Mesendoderm (in vitro differentiated cells): ENCODE results near the gene MBNL1.
A peak's percentile ranks its signal among the peaks of the same experiment; 100 is the strongest.

Experiments
- DNase-seq: peaks from one replicate; pipeline ENCODE4 v3.0.0; 2013
- H2AK5ac ChIP-seq: 2 replicates; pipeline ENCODE4 v1.6.1; 2013; ENCODE audit warnings: low read length, inconsistent platforms
- H2BK120ac ChIP-seq: 2 replicates; pipeline ENCODE4 v1.6.1; 2013; ENCODE audit warnings: low read depth, mild to moderate bottlenecking, low read length, moderate library complexity, mixed read lengths
- H2BK15ac ChIP-seq: replicated peaks from 2 replicates; pipeline ENCODE4 v1.6.1; 2013; ENCODE audit warnings: low read depth, mild to moderate bottlenecking, moderate library complexity
- H2BK5ac ChIP-seq: 2 replicates; pipeline ENCODE4 v1.6.1; 2013; ENCODE audit warnings: low read length, inconsistent platforms
- H3K18ac ChIP-seq: 2 replicates; pipeline ENCODE4 v1.6.1; 2013; ENCODE audit warnings: mild to moderate bottlenecking, low read length, mixed read lengths
- H3K23ac ChIP-seq: one replicate; pipeline ENCODE4 v1.6.1; 2013; ENCODE audit warnings: low read length
- H3K27ac ChIP-seq: 2 replicates; pipeline ENCODE4 v1.5.1; 2013; ENCODE audit warnings: low read depth, mild to moderate bottlenecking, inconsistent platforms, low read length, moderate library complexity
- H3K27me3 ChIP-seq: 2 replicates; pipeline ENCODE4 v1.6.1; 2013; ENCODE audit warnings: low read length, control low read depth, mild to moderate bottlenecking, inconsistent platforms; ENCODE audit not compliant: insufficient read depth, poor library complexity
- H3K36me3 ChIP-seq: 2 replicates; pipeline ENCODE4 v1.6.1; 2013; ENCODE audit warnings: low read length, inconsistent platforms; ENCODE audit not compliant: control insufficient read depth, insufficient read depth
- H3K4ac ChIP-seq: one replicate; pipeline ENCODE4 v1.6.1; 2013; ENCODE audit warnings: low read depth, mild to moderate bottlenecking, low read length, moderate library complexity
- H3K4me1 ChIP-seq: 2 replicates; pipeline ENCODE4 v1.6.1; 2013; ENCODE audit warnings: low read depth, low read length, inconsistent platforms; ENCODE audit not compliant: control insufficient read depth
- H3K4me2 ChIP-seq: 2 replicates; pipeline ENCODE4 v1.6.1; 2013; ENCODE audit warnings: low read length
- H3K4me3 ChIP-seq: 2 replicates; pipeline ENCODE4 v1.5.1; 2013; ENCODE audit warnings: mild to moderate bottlenecking, low read length
- H3K56ac ChIP-seq: one replicate; pipeline ENCODE4 v1.6.1; 2013; ENCODE audit warnings: low read length
- H3K79me1 ChIP-seq: 2 replicates; pipeline ENCODE4 v1.6.1; 2013; ENCODE audit warnings: low read length, inconsistent platforms
- H3K79me2 ChIP-seq: 2 replicates; pipeline ENCODE4 v1.6.1; 2013; ENCODE audit warnings: mild to moderate bottlenecking, low read length; ENCODE audit not compliant: control insufficient read depth, insufficient read depth
- H3K9ac ChIP-seq: 2 replicates; pipeline ENCODE4 v1.6.1; 2013; ENCODE audit warnings: low read length, inconsistent platforms
- H4K5ac ChIP-seq: one replicate; pipeline ENCODE4 v1.6.1; 2013; ENCODE audit warnings: low read length
- H4K8ac ChIP-seq: one replicate; pipeline ENCODE4 v1.6.1; 2013; ENCODE audit warnings: low read depth, mild to moderate bottlenecking, control low read depth, low read length, moderate library complexity
- WGBS: extraction: QIAGEN DNeasy Blood & Tissue Kit; methylation state at CpG from one replicate; pipeline ENCODE4 v1.1.7; 2013; ENCODE audit warnings: low lambda C conversion rate, missing lambda C conversion rate; ENCODE audit not compliant: insufficient coverage; ENCODE audit errors: extremely low coverage; 5-methylcytosine and 5-hydroxymethylcytosine counted together

The MBNL1 gene

DNA sequence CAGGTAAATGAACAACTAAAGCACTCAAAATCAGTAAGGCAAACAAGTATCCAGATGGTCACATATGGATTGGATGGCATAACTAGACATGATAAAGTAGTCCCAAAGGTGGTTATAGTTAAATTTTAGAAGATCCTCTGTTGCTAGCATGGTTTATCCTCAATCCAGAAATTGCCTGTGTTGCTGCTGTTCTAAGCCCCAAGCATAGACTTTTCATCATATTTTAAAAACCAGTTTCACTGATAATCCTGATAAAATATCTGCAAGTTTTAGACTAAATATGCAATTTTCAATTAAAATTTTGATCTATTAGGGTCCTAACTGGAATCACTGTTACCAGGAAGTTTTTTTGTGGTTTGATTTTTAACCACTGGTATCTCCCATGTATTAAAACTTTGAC is 35.4 kb downstream of the MBNL1 start:
- Histone ChIP-seq H3K4ac (no peak overlapping the region), H3K18ac (no peak overlapping the region), H4K8ac (no peak overlapping the region), H3K23ac (no peak overlapping the region), H3K79me1 (no peaks in the 10 kb centered on the region), H2AK5ac (no peak overlapping the region), H3K9ac (no peak overlapping the region), H3K4me1 (peaks cover 7% of the 10 kb centered on the region), H3K56ac (no peak overlapping the region), H3K27me3 (no peaks in the 10 kb centered on the region), H2BK5ac (no peak overlapping the region), H3K36me3 (no peaks in the 10 kb centered on the region), H4K5ac (no peak overlapping the region), H3K4me2 (no peak overlapping the region), H3K27ac (no peak overlapping the region), H2BK120ac (no peak overlapping the region), H2BK15ac (no peak overlapping the region), H3K4me3 (no peak overlapping the region), H3K79me2 (no peaks in the 10 kb centered on the region)
- DNase-seq, result no peak

DNA sequence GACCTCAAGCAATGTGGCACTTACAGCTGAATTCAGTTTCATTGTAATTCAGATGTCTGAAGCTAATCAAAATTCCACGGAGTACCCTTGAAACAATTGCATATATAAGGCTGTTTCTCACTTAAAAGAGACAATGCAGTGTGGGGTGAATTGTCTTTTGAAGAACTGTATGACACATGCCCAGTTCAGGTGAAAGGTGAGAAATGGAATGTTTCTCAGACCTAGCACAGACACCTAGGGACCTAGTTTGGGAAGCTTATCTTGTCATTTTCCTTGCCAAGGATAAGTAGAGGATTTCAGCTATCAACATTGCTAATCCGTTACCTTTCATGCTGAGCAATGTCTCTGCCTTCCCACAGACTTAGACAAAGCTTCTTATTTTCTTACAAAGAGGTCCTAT is 36.3 kb downstream of the MBNL1 start:
- no peaks in the 10 kb centered on the region for H3K79me2 ChIP-seq
- no peak overlapping the region for H2BK15ac ChIP-seq
- no peak overlapping the region for H2AK5ac ChIP-seq
- no peak overlapping the region for H3K27ac ChIP-seq
- H3K27me3 ChIP-seq, result no peaks in the 10 kb centered on the region
- H3K23ac ChIP-seq, result no peak overlapping the region
- no peak overlapping the region for H4K5ac ChIP-seq
- no peaks in the 10 kb centered on the region for H3K79me1 ChIP-seq
- no peak overlapping the region for H3K4me2 ChIP-seq
- H2BK120ac ChIP-seq, result no peak overlapping the region
- H3K4ac ChIP-seq, result no peak overlapping the region
- no peak overlapping the region for H3K9ac ChIP-seq
- WGBS, result no CpG with 5 or more reads among the region's 2 CpGs
- no peak overlapping the region for H2BK5ac ChIP-seq
- no peak overlapping the region for H3K18ac ChIP-seq
- H3K36me3 ChIP-seq, result no peaks in the 10 kb centered on the region
- H3K56ac ChIP-seq, result no peak overlapping the region
- no peak overlapping the region for H3K4me3 ChIP-seq
- H3K4me1 ChIP-seq, result peaks cover 7% of the 10 kb centered on the region
- DNase-seq, result peak; percentile 88
- no peak overlapping the region for H4K8ac ChIP-seq

DNA sequence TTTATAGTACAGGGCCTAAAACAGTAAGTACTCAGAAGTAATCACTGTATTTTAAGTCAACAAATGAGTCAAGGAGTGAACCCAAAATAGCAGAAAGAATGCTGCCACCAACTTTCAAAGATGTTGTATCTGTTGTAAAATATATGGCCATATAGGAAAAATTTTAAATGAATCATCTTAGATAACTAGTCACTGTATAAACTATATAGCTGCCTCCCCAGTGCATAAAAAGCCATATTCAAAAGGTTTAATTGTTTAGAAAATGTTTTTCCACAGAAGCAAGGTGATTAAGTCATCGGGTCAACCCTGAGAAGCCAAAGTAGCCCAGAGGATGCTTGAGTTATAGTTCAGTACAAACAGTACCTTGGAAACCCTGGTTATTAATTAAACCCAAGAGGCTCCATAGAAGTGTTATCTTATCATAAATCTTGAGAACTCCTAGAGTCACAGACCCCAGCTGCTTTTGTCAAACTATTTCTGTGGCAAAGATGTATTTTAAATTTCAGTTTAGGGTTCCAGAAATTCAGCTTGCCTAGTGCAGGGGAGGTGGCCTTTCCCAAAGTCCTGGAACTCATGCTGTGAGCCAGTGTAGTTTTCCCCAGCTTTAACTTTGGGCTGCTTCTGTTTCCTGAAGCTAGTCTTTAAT is 39.2 kb downstream of the MBNL1 start:
- no peak overlapping the region for H2BK15ac ChIP-seq
- DNase-seq, result peak; percentile 21
- no peak overlapping the region for H3K18ac ChIP-seq
- H3K4ac ChIP-seq, result no peak overlapping the region
- H3K4me1 ChIP-seq, result peaks cover 7% of the 10 kb centered on the region
- H2AK5ac ChIP-seq, result no peak overlapping the region
- H4K8ac ChIP-seq, result no peak overlapping the region
- H3K27me3 ChIP-seq, result no peaks in the 10 kb centered on the region
- no peak overlapping the region for H3K23ac ChIP-seq
- no peak overlapping the region for H3K4me3 ChIP-seq
- H3K9ac ChIP-seq, result no peak overlapping the region
- no peaks in the 10 kb centered on the region for H3K36me3 ChIP-seq
- H2BK5ac ChIP-seq, result no peak overlapping the region
- WGBS, result no CpG with 5 or more reads among the region's 1 CpG
- H3K27ac ChIP-seq, result no peak overlapping the region
- no peak overlapping the region for H3K56ac ChIP-seq
- H4K5ac ChIP-seq, result no peak overlapping the region
- H3K79me1 ChIP-seq, result no peaks in the 10 kb centered on the region
- no peak overlapping the region for H3K4me2 ChIP-seq
- no peaks in the 10 kb centered on the region for H3K79me2 ChIP-seq
- H2BK120ac ChIP-seq, result no peak overlapping the region

DNA sequence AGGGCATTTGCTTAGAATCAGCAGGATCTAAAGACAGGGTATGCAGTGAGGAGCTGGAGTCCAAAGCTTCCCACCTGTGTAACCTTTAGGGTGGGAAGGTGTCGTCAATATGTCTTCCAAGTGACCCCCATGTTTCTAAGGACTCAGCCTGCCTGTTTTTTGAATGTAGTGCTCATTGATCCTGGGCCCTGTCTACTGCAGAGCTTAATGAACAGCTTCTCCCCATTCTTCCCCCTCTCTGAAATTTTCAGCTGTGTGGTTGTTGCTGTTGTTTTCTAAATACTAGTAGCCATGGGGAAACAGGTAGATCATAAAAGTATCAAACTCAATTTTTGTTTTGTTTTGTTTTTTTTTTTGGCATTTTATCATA is 39.7 kb downstream of the MBNL1 start:
- Histone ChIP-seq H4K5ac (no peak overlapping the region), H3K36me3 (no peaks in the 10 kb centered on the region), H3K27ac (no peak overlapping the region)

DNA sequence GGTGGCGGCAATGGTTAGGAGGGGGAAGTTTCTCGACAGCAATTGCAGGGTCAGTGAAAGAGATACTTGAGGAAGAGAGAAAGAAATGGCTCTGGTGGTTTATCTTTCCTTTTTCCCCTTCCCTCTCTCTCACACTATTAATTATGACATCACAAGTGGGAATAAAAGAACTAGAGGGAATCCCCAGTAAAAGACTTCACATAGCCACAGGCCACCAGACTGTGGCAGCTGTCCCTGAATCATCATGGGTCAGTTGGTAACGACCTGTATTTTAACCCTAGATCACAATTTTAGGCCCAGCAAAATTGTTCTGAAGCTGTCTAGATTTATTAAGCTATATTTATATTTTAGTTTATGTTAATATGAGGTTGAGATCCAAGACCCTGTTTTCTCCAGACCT is 40.3 kb downstream of the MBNL1 start:
- H2AK5ac ChIP-seq, result no peak overlapping the region
- no peak overlapping the region for H2BK120ac ChIP-seq
- H3K23ac ChIP-seq, result no peak overlapping the region
- no peak overlapping the region for H3K4me2 ChIP-seq
- H3K4ac ChIP-seq, result no peak overlapping the region
- no peak overlapping the region for H4K5ac ChIP-seq
- H2BK15ac ChIP-seq, result no peak overlapping the region
- H3K9ac ChIP-seq, result no peak overlapping the region
- H3K4me3 ChIP-seq, result no peak overlapping the region
- peaks cover 7% of the 10 kb centered on the region for H3K4me1 ChIP-seq
- H2BK5ac ChIP-seq, result no peak overlapping the region
- no peaks in the 10 kb centered on the region for H3K79me2 ChIP-seq
- no peak overlapping the region for H3K27ac ChIP-seq
- H4K8ac ChIP-seq, result no peak overlapping the region
- H3K56ac ChIP-seq, result no peak overlapping the region
- H3K36me3 ChIP-seq, result no peaks in the 10 kb centered on the region
- H3K18ac ChIP-seq, result no peak overlapping the region
- H3K79me1 ChIP-seq, result no peaks in the 10 kb centered on the region
- no CpG with 5 or more reads among the region's 3 CpGs for WGBS
- no peaks in the 10 kb centered on the region for H3K27me3 ChIP-seq
- no peak for DNase-seq

More for the DNA sequence above, 39.7 kb downstream of the MBNL1 start:
- no peak overlapping the region for H2BK15ac ChIP-seq
- H3K4me3 ChIP-seq, result no peak overlapping the region
- H3K56ac ChIP-seq, result no peak overlapping the region
- H2AK5ac ChIP-seq, result no peak overlapping the region
- H3K9ac ChIP-seq, result no peak overlapping the region
- no peak overlapping the region for H3K23ac ChIP-seq
- peaks cover 7% of the 10 kb centered on the region for H3K4me1 ChIP-seq
- no peaks in the 10 kb centered on the region for H3K79me2 ChIP-seq
- no peaks in the 10 kb centered on the region for H3K27me3 ChIP-seq
- no peak overlapping the region for H3K4me2 ChIP-seq
- H3K18ac ChIP-seq, result no peak overlapping the region
- H4K8ac ChIP-seq, result no peak overlapping the region
- no CpG with 5 or more reads among the region's 1 CpG for WGBS
- H3K4ac ChIP-seq, result no peak overlapping the region
- H2BK5ac ChIP-seq, result no peak overlapping the region
- no peak overlapping the region for H2BK120ac ChIP-seq
- no peak for DNase-seq
- H3K79me1 ChIP-seq, result no peaks in the 10 kb centered on the region

DNA sequence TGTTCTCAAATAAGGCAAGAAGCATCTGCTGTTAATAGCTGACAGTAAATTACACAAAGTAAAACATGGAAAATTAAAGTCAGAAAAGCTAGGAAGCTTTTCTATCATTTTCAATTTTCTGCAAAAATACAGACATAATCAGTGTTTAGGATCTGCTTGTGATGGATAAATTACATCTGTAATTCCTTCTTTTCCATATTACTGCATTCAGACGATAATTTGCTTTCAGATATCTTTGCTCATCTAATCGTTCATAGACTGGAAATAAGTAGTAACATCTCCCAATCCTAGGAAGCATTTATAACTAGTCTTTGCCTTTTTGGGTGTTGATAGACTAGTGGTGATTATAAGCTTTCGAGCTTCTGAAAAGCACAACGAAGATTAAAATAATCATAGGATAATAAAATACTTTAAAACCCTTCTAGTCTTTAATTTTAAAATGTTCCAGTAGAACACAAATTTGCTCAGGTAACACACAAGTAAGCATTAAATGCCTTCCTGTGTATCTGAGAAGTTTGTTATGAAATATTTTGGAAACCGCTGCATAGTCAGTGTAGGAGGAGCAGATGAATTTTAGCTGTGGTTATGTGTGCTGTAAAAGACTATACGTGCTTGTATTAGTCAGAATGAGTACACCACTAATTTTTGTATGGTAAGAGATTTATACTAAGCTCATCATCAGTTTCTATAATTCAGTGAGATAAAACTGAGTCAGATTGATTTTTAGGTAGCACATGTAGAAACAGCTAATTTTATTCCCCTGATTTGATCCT is 41.0 kb downstream of the MBNL1 start:
- Histone ChIP-seq H3K23ac (no peak overlapping the region), H2AK5ac (no peak overlapping the region), H2BK5ac (no peak overlapping the region), H3K56ac (no peak overlapping the region), H3K27ac (no peak overlapping the region), H3K27me3 (no peaks in the 10 kb centered on the region), H3K4me2 (no peak overlapping the region), H3K4me1 (peaks cover 7% of the 10 kb centered on the region), H3K9ac (no peak overlapping the region), H3K79me2 (no peaks in the 10 kb centered on the region), H2BK120ac (no peak overlapping the region), H4K5ac (no peak overlapping the region), H3K4me3 (no peak overlapping the region), H4K8ac (no peak overlapping the region), H3K18ac (no peak overlapping the region), H3K36me3 (no peaks in the 10 kb centered on the region), H3K4ac (no peak overlapping the region), H3K79me1 (no peaks in the 10 kb centered on the region), H2BK15ac (no peak overlapping the region)
- no peak for DNase-seq
- WGBS, result no CpG with 5 or more reads among the region's 6 CpGs
